Naive thymus-derived CD4-positive, alpha-beta T cell (primary cell): ENCODE results near the gene TMBIM4. TPM values are rescaled to one million over a fixed set of nuclear protein-coding genes. Genes with fewer than 3 reads are reported as not detected.

Source experiments
- ATAC-seq: fragments of 150-1000 bp; cut with Tn5 transposase; 2 replicates; pipeline ENCODE4 v1.10.0; 2021; ENCODE audit warnings: mild to moderate bottlenecking, moderate library complexity
- CTCF ChIA-PET: fragments of 350-600 bp; sonication (Branson Sonifier 250); formaldehyde crosslinking; loops from one replicate; lab custom pipeline; 2021; ENCODE audit warnings: antibody characterized with exemption; lab: Charles Lee
- POLR2A ChIA-PET: fragments of 350-600 bp; sonication (Branson Sonifier 250); formaldehyde crosslinking; loops from one replicate; lab custom pipeline; 2021; ENCODE audit warnings: antibody characterized with exemption, inconsistent platforms; lab: Charles Lee
- DNase-seq, 9 donors: peaks; one replicate each; pipeline versions ENCODE4 v3.0.0 to v3.0.0-alpha.2; 2020 to 2022; ENCODE audit warnings: mixed read lengths in 1 of 9
- H3K27ac ChIP-seq: one replicate; pipeline ENCODE4 v1.7.0; 2013; ENCODE audit warnings: mild to moderate bottlenecking, low read depth, low read length, moderate library complexity
- H3K27me3 ChIP-seq, 2 donors: one replicate each; pipeline ENCODE4 v1.7.0; 2013; ENCODE audit warnings: low read length in 2 of 2, mild to moderate bottlenecking in 2 of 2, moderate library complexity in 2 of 2; ENCODE audit not compliant: control insufficient read depth in 2 of 2, insufficient read depth in 2 of 2
- H3K36me3 ChIP-seq, 3 experiments: 1 replicate in 2 of 3; 2 replicates in 1 of 3; pipeline ENCODE4 v1.7.0; 2013; ENCODE audit warnings: low read length in 3 of 3, mild to moderate bottlenecking in 3 of 3, moderate library complexity in 1 of 3; ENCODE audit not compliant: insufficient read depth in 3 of 3, control insufficient read depth in 2 of 3
- H3K4me1 ChIP-seq, 2 donors: one replicate each; pipeline ENCODE4 v1.7.0; 2013; ENCODE audit warnings: low read length in 2 of 2, mild to moderate bottlenecking in 2 of 2, moderate library complexity in 1 of 2; ENCODE audit not compliant: control insufficient read depth in 2 of 2, insufficient read depth in 2 of 2
- H3K4me3 ChIP-seq: 2 replicates; pipeline ENCODE4 v1.7.0; 2013; ENCODE audit warnings: mild to moderate bottlenecking, low read length
- H3K9me3 ChIP-seq, 3 experiments: 1 replicate in 2 of 3; 2 replicates in 1 of 3; pipeline ENCODE4 v1.7.0; 2013; ENCODE audit warnings: low read length in 3 of 3; ENCODE audit not compliant: control insufficient read depth in 2 of 3
- H3K27ac Mint-ChIP-seq, 9 donors: one replicate each; pipeline ENCODE4 v1.8.0; 2020 to 2022; ENCODE audit warnings: mixed read lengths in 9 of 9, mild to moderate bottlenecking in 8 of 9, moderate library complexity in 5 of 9, inconsistent platforms in 2 of 9
- H3K27me3 Mint-ChIP-seq, 5 donors: one replicate each; pipeline ENCODE4 v1.8.0; 2021 to 2022; ENCODE audit warnings: mixed read lengths in 5 of 5, mild to moderate bottlenecking in 1 of 5
- H3K36me3 Mint-ChIP-seq, 5 donors: one replicate each; pipeline ENCODE4 v1.8.0; 2020 to 2022; ENCODE audit warnings: mixed read lengths in 5 of 5, mild to moderate bottlenecking in 3 of 5, inconsistent platforms in 1 of 5
- H3K4me1 Mint-ChIP-seq, 7 donors: one replicate each; pipeline ENCODE4 v1.8.0; 2020 to 2022; ENCODE audit warnings: mixed read lengths in 7 of 7, mild to moderate bottlenecking in 3 of 7, inconsistent platforms in 1 of 7
- H3K4me3 Mint-ChIP-seq, 10 donors: one replicate each; pipeline ENCODE4 v1.8.0; 2020 to 2022; ENCODE audit warnings: mild to moderate bottlenecking in 10 of 10, mixed read lengths in 10 of 10, moderate library complexity in 6 of 10, inconsistent platforms in 2 of 10
- H3K9me3 Mint-ChIP-seq, 11 donors: one replicate each; pipeline ENCODE4 v1.8.0; 2020 to 2022; ENCODE audit warnings: mixed read lengths in 11 of 11, mild to moderate bottlenecking in 4 of 11, inconsistent platforms in 1 of 11, moderate library complexity in 1 of 11
- intact Hi-C, 2 donors: fragments of 100-400 bp; cut with micrococcal nuclease; formaldehyde crosslinking; loops; one replicate each; pipeline ENCODE4 v1.15.1; 2023
- polyA plus RNA-seq, 2 donors: library from polyadenylated mRNA; unstranded; fragments of 300-500 nt; fragmentation: Illumina TruSeq; gene quantifications; one replicate each; pipeline ENCODE4 v1.2.3, GENCODE V29; 2021
- total RNA-seq, 6 experiments: library from RNA in 5 of 6; stranded (reverse) in 5 of 6; gene quantifications; 1 replicate in 5 of 6; 2 replicates in 1 of 6; pipeline ENCODE4 v1.2.3 and lab custom pipeline; 2021 to 2026

TMBIM4 gene
- total and polyA plus RNA-seq, 7 experiments from 2014 or later = 38.6 to 374 (median 85.6) TPM

GRCh38 chr12:66152732-66153131 lies 17.1 kb downstream of the TMBIM4 start:
- Mint-ChIP-seq H3K36me3 (peaks cover 9 to 26% (median 16%) of the 10 kb centered on the region in 5 donors), H3K27ac (no peak overlapping the region), H3K27me3 (no peaks in the 10 kb centered on the region), H3K4me3 (no peak overlapping the region), H3K4me1 (peaks cover 3 to 51% (median 40%) of the 10 kb centered on the region in 7 donors), H3K9me3 (peaks cover 0 to 1% (median 0%) of the 10 kb centered on the region in 11 donors)
- Histone ChIP-seq H3K36me3 (peaks cover 0 to 24% (median 11%) of the 10 kb centered on the region in 3 experiments), H3K27me3 (no peaks in the 10 kb centered on the region), H3K27ac (no peak overlapping the region), H3K9me3 (no peaks in the 10 kb centered on the region), H3K4me3 (no peak overlapping the region), H3K4me1 (peaks cover 0 to 8% of the 10 kb centered on the region in 2 donors)
- ATAC-seq (no peak), DNase-seq (no peak)
- CTCF ChIA-PET = no interaction called here
- intact Hi-C loops = no loop called here
- POLR2A ChIA-PET = interaction anchor here (1.1 kb wide), 1 partner anchor 150 kb away, joined by 3 read pairs; no protein-coding TSS in a partner anchor

GRCh38 chr12:66149702-66150398 lies 19.9 kb downstream of the TMBIM4 start:
- Histone ChIP-seq H3K9me3 (no peaks in the 10 kb centered on the region), H3K4me3 (no peak overlapping the region), H3K27ac (no peak overlapping the region), H3K4me1 (peaks cover 0 to 2% of the 10 kb centered on the region in 2 donors), H3K36me3 (peaks cover 11 to 33% (median 11%) of the 10 kb centered on the region in 3 experiments), H3K27me3 (no peaks in the 10 kb centered on the region)
- H3K4me1 Mint-ChIP-seq = peaks cover 8 to 45% (median 32%) of the 10 kb centered on the region in 7 donors
- peak; percentile 57 for ATAC-seq
- ChIA-PET CTCF (interaction anchor here (0.6 kb wide), 1 partner anchor 8 kb away, joined by 4 read pairs; no protein-coding TSS in a partner anchor), POLR2A (interaction anchor here (0.7 to 0.8 kb wide), 2 partner anchors 19 to 1118 kb away, joined by 3 to 4 read pairs; no protein-coding TSS in a partner anchor)
- intact Hi-C loops = loop anchor here (5.0 kb wide), 2 partner anchors 117 to 542 kb away; no protein-coding TSS in a partner anchor
- H3K4me3 Mint-ChIP-seq = no peak overlapping the region
- H3K27ac Mint-ChIP-seq = peak overlapping the region in 1 of 9 donors; percentile 69
- H3K36me3 Mint-ChIP-seq = peaks cover 5 to 23% (median 10%) of the 10 kb centered on the region in 5 donors
- H3K9me3 Mint-ChIP-seq = no peaks in the 10 kb centered on the region
- DNase-seq = no peak
- no peaks in the 10 kb centered on the region for H3K27me3 Mint-ChIP-seq

GRCh38 chr12:66144791-66145754 lies 24.7 kb downstream of the TMBIM4 start:
- peak in 4 of 9 donors; percentile 10 to 32 (median 14) for DNase-seq
- H3K36me3 Mint-ChIP-seq = peaks cover 22 to 62% (median 55%) of the 10 kb centered on the region in 5 donors
- peak overlapping the region; percentile 3 to 86 (median 66) for H3K27ac Mint-ChIP-seq
- peak; percentile 86 for ATAC-seq
- Histone ChIP-seq H3K4me1 (peaks cover 0 to 3% of the 10 kb centered on the region in 2 donors), H3K27me3 (no peaks in the 10 kb centered on the region), H3K27ac (no peak overlapping the region), H3K4me3 (no peak overlapping the region), H3K36me3 (peaks cover 11 to 72% (median 20%) of the 10 kb centered on the region in 3 experiments), H3K9me3 (peaks cover 0 to 21% (median 6%) of the 10 kb centered on the region in 3 experiments)
- intact Hi-C loops = loop anchor here (1.0 to 5.0 kb wide), 5 partner anchors 24 to 549 kb away; partner anchors contain the start of gene TMBIM4 (in 1 of the 2)
- H3K4me1 Mint-ChIP-seq = peaks cover 4 to 35% (median 30%) of the 10 kb centered on the region in 7 donors
- peaks cover 0 to 28% (median 8%) of the 10 kb centered on the region in 11 donors for H3K9me3 Mint-ChIP-seq
- H3K4me3 Mint-ChIP-seq = peak overlapping the region in 1 of 10 donors; percentile 15
- ChIA-PET CTCF (interaction anchor here (0.6 to 1.8 kb wide), 5 partner anchors 14 to 264 kb away, joined by 3 to 5 read pairs (median 3); partner anchors contain the start of gene LLPH), POLR2A (interaction anchor here (0.7 to 1.4 kb wide), 2 partner anchors 14 to 24 kb away, joined by 3 to 4 read pairs; partner anchors contain the start of gene LLPH)
- no peaks in the 10 kb centered on the region for H3K27me3 Mint-ChIP-seq

- peaks cover 0 to 21% (median 6%) of the 10 kb centered on the region in 3 experiments for H3K9me3 ChIP-seq
- H3K27ac Mint-ChIP-seq = peak overlapping the region in 4 of 9 donors; percentile 12 to 85 (median 48)
- intact Hi-C loops = loop anchor here in 1 of 2 donors (2.0 kb wide), 1 partner anchor 25 kb away; the partner anchor contains the start of gene TMBIM4
- ATAC-seq = no peak
- no peak overlapping the region for H3K4me3 Mint-ChIP-seq
- no peak for DNase-seq
- peaks cover 11 to 70% (median 25%) of the 10 kb centered on the region in 3 experiments for H3K36me3 ChIP-seq
- peaks cover 4 to 35% (median 30%) of the 10 kb centered on the region in 7 donors for H3K4me1 Mint-ChIP-seq
- H3K27ac ChIP-seq = no peak overlapping the region
- no peaks in the 10 kb centered on the region for H3K27me3 Mint-ChIP-seq
- H3K36me3 Mint-ChIP-seq = peaks cover 23 to 71% (median 65%) of the 10 kb centered on the region in 5 donors
- no peaks in the 10 kb centered on the region for H3K27me3 ChIP-seq
- H3K9me3 Mint-ChIP-seq = peaks cover 0 to 36% (median 9%) of the 10 kb centered on the region in 11 donors
- peaks cover 0 to 3% of the 10 kb centered on the region in 2 donors for H3K4me1 ChIP-seq
- no peak overlapping the region for H3K4me3 ChIP-seq
- CTCF ChIA-PET = interaction anchor here (1.8 kb wide), 1 partner anchor 13 kb away, joined by 5 read pairs; the partner anchor contains the start of gene LLPH
- POLR2A ChIA-PET = no interaction called here
Measured at GRCh38 chr12:66143868-66144267, 25.9 kb downstream of the TMBIM4 start.

GRCh38 chr12:66142826-66143225 lies 27.0 kb downstream of the TMBIM4 start:
- CTCF ChIA-PET = no interaction called here
- Mint-ChIP-seq H3K36me3 (peaks cover 18 to 67% (median 58%) of the 10 kb centered on the region in 5 donors), H3K4me3 (no peak overlapping the region), H3K9me3 (peaks cover 0 to 36% (median 9%) of the 10 kb centered on the region in 11 donors), H3K27ac (peak overlapping the region in 2 of 9 donors; percentile 51 to 85), H3K4me1 (peaks cover 4 to 34% (median 24%) of the 10 kb centered on the region in 7 donors), H3K27me3 (no peaks in the 10 kb centered on the region)
- ATAC-seq = no peak
- POLR2A ChIA-PET = no interaction called here
- no peak overlapping the region for H3K4me3 ChIP-seq
- peaks cover 0 to 21% (median 6%) of the 10 kb centered on the region in 3 experiments for H3K9me3 ChIP-seq
- peaks cover 0 to 3% of the 10 kb centered on the region in 2 donors for H3K4me1 ChIP-seq
- H3K36me3 ChIP-seq = peaks cover 17 to 64% (median 17%) of the 10 kb centered on the region in 3 experiments
- intact Hi-C loops = no loop called here
- H3K27me3 ChIP-seq = no peaks in the 10 kb centered on the region
- DNase-seq = no peak
- no peak overlapping the region for H3K27ac ChIP-seq
